Coronary artery (tissue), 2 donors: ENCODE measurements around the gene HPSE.

Experiments used
- DNase-seq: peaks from one replicate; pipeline ENCODE4 v3.0.0-alpha.2; 2017; ENCODE audit warnings: low spot score
- H3K27ac ChIP-seq, 2 donors: fragments of 200-600 bp; sonication (generic); one replicate each; pipeline ENCODE4 v1.5.1; 2016 to 2019
- H3K4me3 ChIP-seq: fragments of 200-600 bp; sonication (generic); 2 replicates; pipeline ENCODE4 v1.5.1; 2016; ENCODE audit warnings: mild to moderate bottlenecking, moderate library complexity
- TF ChIP-seq, protein P1 (sequence below): fragments of 200-600 bp; sonication (generic); IDR thresholded peaks from one replicate; pipeline ENCODE4 v1.5.1; 2019; ENCODE audit warnings: antibody characterized with exemption

Gene HPSE

DNA sequence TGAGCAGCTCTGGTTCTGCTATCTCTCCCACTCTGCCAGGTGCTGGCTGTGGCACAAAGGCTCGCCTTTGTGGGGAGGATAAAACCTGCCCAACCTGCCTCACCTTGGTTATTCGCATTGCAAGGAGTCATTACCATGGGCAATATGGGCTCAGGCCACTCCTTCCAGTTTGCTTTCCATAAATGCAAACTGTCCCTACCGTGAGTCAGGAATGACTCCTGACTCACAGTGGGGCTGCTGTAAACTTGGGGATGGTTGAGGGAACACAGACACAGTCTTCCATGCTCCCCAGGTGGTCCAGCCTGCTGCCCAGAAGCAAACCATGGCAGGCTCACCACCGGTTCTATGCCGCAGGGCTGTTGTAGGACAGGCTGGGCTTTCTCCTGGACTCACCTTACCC is 86.2 kb downstream of the HPSE start:
- TF ChIP-seq, protein P1, sequence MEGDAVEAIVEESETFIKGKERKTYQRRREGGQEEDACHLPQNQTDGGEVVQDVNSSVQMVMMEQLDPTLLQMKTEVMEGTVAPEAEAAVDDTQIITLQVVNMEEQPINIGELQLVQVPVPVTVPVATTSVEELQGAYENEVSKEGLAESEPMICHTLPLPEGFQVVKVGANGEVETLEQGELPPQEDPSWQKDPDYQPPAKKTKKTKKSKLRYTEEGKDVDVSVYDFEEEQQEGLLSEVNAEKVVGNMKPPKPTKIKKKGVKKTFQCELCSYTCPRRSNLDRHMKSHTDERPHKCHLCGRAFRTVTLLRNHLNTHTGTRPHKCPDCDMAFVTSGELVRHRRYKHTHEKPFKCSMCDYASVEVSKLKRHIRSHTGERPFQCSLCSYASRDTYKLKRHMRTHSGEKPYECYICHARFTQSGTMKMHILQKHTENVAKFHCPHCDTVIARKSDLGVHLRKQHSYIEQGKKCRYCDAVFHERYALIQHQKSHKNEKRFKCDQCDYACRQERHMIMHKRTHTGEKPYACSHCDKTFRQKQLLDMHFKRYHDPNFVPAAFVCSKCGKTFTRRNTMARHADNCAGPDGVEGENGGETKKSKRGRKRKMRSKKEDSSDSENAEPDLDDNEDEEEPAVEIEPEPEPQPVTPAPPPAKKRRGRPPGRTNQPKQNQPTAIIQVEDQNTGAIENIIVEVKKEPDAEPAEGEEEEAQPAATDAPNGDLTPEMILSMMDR = no peak
- no peak overlapping the region for H3K4me3 ChIP-seq
- no peak for DNase-seq
- no peak overlapping the region for H3K27ac ChIP-seq

DNA sequence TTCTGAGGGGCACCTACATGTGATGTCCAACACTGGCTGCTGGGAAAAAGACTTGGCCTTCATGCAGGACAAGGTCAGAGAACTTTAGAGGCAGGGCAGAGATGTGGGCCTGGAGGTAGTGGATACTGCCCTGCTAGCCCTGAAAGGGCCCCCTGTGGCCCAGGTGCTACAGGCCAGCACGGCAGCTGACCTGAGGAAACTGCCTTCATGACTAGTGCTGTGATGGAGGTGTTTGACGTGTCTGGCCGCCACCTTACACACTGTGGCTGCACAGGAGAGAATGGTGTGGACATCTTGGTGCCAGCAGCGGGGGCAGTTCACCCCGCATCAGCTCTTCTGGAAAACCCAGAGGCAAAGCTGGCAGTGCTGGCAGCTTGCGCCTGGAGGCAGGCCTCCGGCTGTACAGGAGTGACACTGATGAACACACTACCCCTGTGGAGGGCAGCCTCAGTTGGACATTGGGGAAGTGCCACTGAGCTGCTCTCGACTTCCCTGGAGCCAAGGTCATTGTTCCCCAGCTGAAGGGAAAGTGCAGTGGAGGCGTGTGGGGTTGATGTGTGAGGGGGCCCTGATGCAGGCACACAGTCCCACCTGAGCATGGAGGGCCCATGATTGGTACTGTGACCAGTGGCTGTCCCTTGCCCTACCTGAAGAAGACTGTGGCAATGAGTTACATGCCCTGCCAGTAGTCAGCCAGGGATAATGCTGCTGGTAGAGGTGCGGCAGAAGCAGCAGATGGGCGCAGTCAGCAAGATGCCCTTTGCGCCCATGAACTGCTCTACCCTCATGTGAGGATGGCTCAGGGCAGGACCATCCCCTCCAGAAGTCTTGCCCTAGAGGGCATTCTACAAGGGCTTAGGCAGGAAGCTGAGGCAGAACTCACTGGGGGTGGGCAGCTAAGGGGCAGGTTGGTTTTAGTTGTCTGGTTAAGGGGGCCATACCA is 87.0 kb downstream of the HPSE start:
- no peak for DNase-seq
- Histone ChIP-seq H3K27ac (no peak overlapping the region), H3K4me3 (no peak overlapping the region)
- TF ChIP-seq, protein P1 = no peak
